Esophagus squamous epithelium (tissue), 4 donors: ENCODE data around the gene EXOC3L1.

Experiments
- POLR2A ChIP-seq, 4 donors: fragments of 450-650 bp; IDR thresholded peaks; one replicate each; pipeline ENCODE4 v1.6.1; 2017; ENCODE audit warnings: antibody characterized with exemption in 4 of 4, mild to moderate bottlenecking in 4 of 4, moderate library complexity in 3 of 4
- TF ChIP-seq, protein P1 (sequence below), 6 experiments: fragments of 450-650 bp in 4 of 6; fragments of 200-600 bp in 2 of 6; sonication (generic) in 2 of 6; IDR thresholded peaks; one replicate each; pipeline ENCODE4 v1.5.1; 2016 to 2019; ENCODE audit warnings: antibody characterized with exemption in 6 of 6, mild to moderate bottlenecking in 4 of 6, moderate library complexity in 4 of 6

GRCh38 chr16:67145746-67146145, 44.2 kb downstream of the EXOC3L1 start:
- TF ChIP-seq, protein P1, sequence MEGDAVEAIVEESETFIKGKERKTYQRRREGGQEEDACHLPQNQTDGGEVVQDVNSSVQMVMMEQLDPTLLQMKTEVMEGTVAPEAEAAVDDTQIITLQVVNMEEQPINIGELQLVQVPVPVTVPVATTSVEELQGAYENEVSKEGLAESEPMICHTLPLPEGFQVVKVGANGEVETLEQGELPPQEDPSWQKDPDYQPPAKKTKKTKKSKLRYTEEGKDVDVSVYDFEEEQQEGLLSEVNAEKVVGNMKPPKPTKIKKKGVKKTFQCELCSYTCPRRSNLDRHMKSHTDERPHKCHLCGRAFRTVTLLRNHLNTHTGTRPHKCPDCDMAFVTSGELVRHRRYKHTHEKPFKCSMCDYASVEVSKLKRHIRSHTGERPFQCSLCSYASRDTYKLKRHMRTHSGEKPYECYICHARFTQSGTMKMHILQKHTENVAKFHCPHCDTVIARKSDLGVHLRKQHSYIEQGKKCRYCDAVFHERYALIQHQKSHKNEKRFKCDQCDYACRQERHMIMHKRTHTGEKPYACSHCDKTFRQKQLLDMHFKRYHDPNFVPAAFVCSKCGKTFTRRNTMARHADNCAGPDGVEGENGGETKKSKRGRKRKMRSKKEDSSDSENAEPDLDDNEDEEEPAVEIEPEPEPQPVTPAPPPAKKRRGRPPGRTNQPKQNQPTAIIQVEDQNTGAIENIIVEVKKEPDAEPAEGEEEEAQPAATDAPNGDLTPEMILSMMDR (IDR thresholded peaks at IDR 0.05): no peak
- TF ChIP-seq POLR2A (IDR thresholded peaks at IDR 0.05): no peak
